H9 (cell line): ENCODE results near the gene IL1RAPL1. TPM values are rescaled to one million over a fixed set of nuclear protein-coding genes. Genes with fewer than 3 reads are reported as not detected.

Experiments
- DNase-seq: peaks from one replicate; pipeline ENCODE4 v3.0.0-alpha.2; 2017
- H2AFZ ChIP-seq: one replicate; pipeline ENCODE4 v1.6.1; 2013; ENCODE audit warnings: mild to moderate bottlenecking, low read length, control low read depth, moderate library complexity
- H2AK5ac ChIP-seq: 2 replicates; pipeline ENCODE4 v1.6.1; 2013; ENCODE audit warnings: low read length, control low read depth, mixed read lengths; ENCODE audit not compliant: insufficient read length
- H2BK120ac ChIP-seq: one replicate; pipeline ENCODE4 v1.6.1; 2013; ENCODE audit warnings: low read depth, mild to moderate bottlenecking, low read length, control low read depth, inconsistent platforms; ENCODE audit not compliant: poor library complexity, severe bottlenecking
- H2BK12ac ChIP-seq: 2 replicates; pipeline ENCODE4 v1.6.1; 2013; ENCODE audit warnings: low read length, control low read depth, mixed read lengths, low read depth; ENCODE audit not compliant: insufficient read length
- H2BK15ac ChIP-seq: 2 replicates; pipeline ENCODE4 v1.6.1; 2013; ENCODE audit warnings: low read depth, low read length, control low read depth
- H2BK20ac ChIP-seq: one replicate; pipeline ENCODE4 v1.6.1; 2013; ENCODE audit warnings: low read depth, mild to moderate bottlenecking, low read length, control low read depth, inconsistent platforms; ENCODE audit not compliant: poor library complexity, severe bottlenecking
- H2BK5ac ChIP-seq: 2 replicates; pipeline ENCODE4 v1.6.1; 2013; ENCODE audit warnings: low read length, control low read depth, mixed read lengths; ENCODE audit not compliant: insufficient read length
- H3K14ac ChIP-seq: 2 replicates; pipeline ENCODE4 v1.6.1; 2013; ENCODE audit warnings: low read length, control low read depth; ENCODE audit not compliant: insufficient read depth
- H3K18ac ChIP-seq: 2 replicates; pipeline ENCODE4 v1.6.1; 2013; ENCODE audit warnings: low read depth, mild to moderate bottlenecking, mixed read lengths, low read length, control low read depth; ENCODE audit not compliant: insufficient read length
- H3K23ac ChIP-seq: 2 replicates; pipeline ENCODE4 v1.6.1; 2013; ENCODE audit warnings: low read length, control low read depth, mixed read lengths, low read depth; ENCODE audit not compliant: insufficient read length
- H3K23me2 ChIP-seq: 2 replicates; pipeline ENCODE4 v1.6.1; 2013; ENCODE audit warnings: low read depth, mild to moderate bottlenecking, mixed read lengths, low read length, control low read depth; ENCODE audit not compliant: insufficient read length, poor library complexity, severe bottlenecking
- H3K27ac ChIP-seq: 2 replicates; pipeline ENCODE4 v1.5.1; 2013; ENCODE audit warnings: low read length, control low read depth, mixed read lengths, low read depth; ENCODE audit not compliant: insufficient read length
- H3K27me3 ChIP-seq: 2 replicates; pipeline ENCODE4 v1.6.1; 2013; ENCODE audit warnings: low read length, control low read depth, inconsistent platforms; ENCODE audit not compliant: insufficient read depth
- H3K4ac ChIP-seq: 2 replicates; pipeline ENCODE4 v1.6.1; 2013; ENCODE audit warnings: low read depth, mild to moderate bottlenecking, control low read depth, inconsistent platforms, low read length, moderate library complexity
- H3K4me1 ChIP-seq: 2 replicates; pipeline ENCODE4 v1.6.1; 2013; ENCODE audit warnings: low read length, control low read depth, inconsistent platforms; ENCODE audit not compliant: insufficient read depth
- H3K4me2 ChIP-seq: 2 replicates; pipeline ENCODE4 v1.6.1; 2013; ENCODE audit warnings: low read length, control low read depth, mixed read lengths; ENCODE audit not compliant: insufficient read length, insufficient read depth
- H3K56ac ChIP-seq: 2 replicates; pipeline ENCODE4 v1.6.1; 2013; ENCODE audit warnings: low read depth, mild to moderate bottlenecking, mixed read lengths, low read length, control low read depth; ENCODE audit not compliant: insufficient read length
- H3K79me1 ChIP-seq: 2 replicates; pipeline ENCODE4 v1.6.1; 2013; ENCODE audit warnings: low read depth, mild to moderate bottlenecking, moderate library complexity, low read length, control low read depth, inconsistent platforms; ENCODE audit not compliant: insufficient read depth, poor library complexity, severe bottlenecking
- H3K79me2 ChIP-seq: 2 replicates; pipeline ENCODE4 v1.6.1; 2013; ENCODE audit warnings: low read length, control low read depth, inconsistent platforms; ENCODE audit not compliant: insufficient read depth
- H3K9ac ChIP-seq: 2 replicates; pipeline ENCODE4 v1.6.1; 2013; ENCODE audit warnings: low read length, control low read depth, mixed read lengths; ENCODE audit not compliant: insufficient read length; ENCODE audit errors: extremely low read depth
- H3K9me3 ChIP-seq: one replicate; pipeline ENCODE4 v1.6.1; 2013; ENCODE audit warnings: low read depth, low read length, inconsistent platforms; ENCODE audit not compliant: control insufficient read depth
- H3T11ph ChIP-seq: one replicate; pipeline ENCODE4 v1.6.1; 2013; ENCODE audit warnings: mild to moderate bottlenecking, low read length, control low read depth, inconsistent platforms
- H4K20me1 ChIP-seq: one replicate; pipeline ENCODE4 v1.6.1; 2013; ENCODE audit not compliant: control insufficient read depth, insufficient read length, insufficient read depth
- H4K5ac ChIP-seq: 2 replicates; pipeline ENCODE4 v1.6.1; 2013; ENCODE audit warnings: low read depth, mild to moderate bottlenecking, mixed read lengths, low read length, control low read depth; ENCODE audit not compliant: insufficient read length
- H4K8ac ChIP-seq: replicated peaks from 2 replicates; pipeline ENCODE4 v1.6.1; 2013; ENCODE audit warnings: low read length, control low read depth, mixed read lengths, low read depth; ENCODE audit not compliant: insufficient read length
- H4K91ac ChIP-seq: 2 replicates; pipeline ENCODE4 v1.6.1; 2013; ENCODE audit warnings: low read depth, mild to moderate bottlenecking, moderate library complexity, mixed read lengths, low read length, control low read depth; ENCODE audit not compliant: insufficient read length
- H3K27ac Mint-ChIP-seq, 3 experiments: 2 replicates in 2 of 3; 3 replicates in 1 of 3; pipeline ENCODE4 v1.8.0; 2020 to 2021; ENCODE audit warnings: mixed read lengths in 3 of 3, mild to moderate bottlenecking in 1 of 3, moderate library complexity in 1 of 3
- H3K27me3 Mint-ChIP-seq: 2 replicates; pipeline ENCODE4 v1.8.0; 2021; ENCODE audit warnings: low read depth, mild to moderate bottlenecking, moderate library complexity, mixed read lengths
- H3K36me3 Mint-ChIP-seq, 3 experiments: 2 replicates in 2 of 3; 3 replicates in 1 of 3; pipeline ENCODE4 v1.8.0; 2020 to 2021; ENCODE audit warnings: low read depth in 3 of 3, mixed read lengths in 3 of 3; ENCODE audit not compliant: insufficient read depth in 1 of 3
- H3K4me1 Mint-ChIP-seq, 2 experiments: 2 replicates each; pipeline ENCODE4 v1.8.0; 2020; ENCODE audit warnings: mixed read lengths in 2 of 2
- H3K4me3 Mint-ChIP-seq, 2 experiments: 2 replicates in 1 of 2; 3 replicates in 1 of 2; pipeline ENCODE4 v1.8.0; 2020 to 2021; ENCODE audit warnings: mild to moderate bottlenecking in 2 of 2, mixed read lengths in 2 of 2, moderate library complexity in 1 of 2
- H3K9me3 Mint-ChIP-seq, 2 experiments: 2 replicates in 1 of 2; 3 replicates in 1 of 2; pipeline ENCODE4 v1.8.0; 2020; ENCODE audit warnings: mild to moderate bottlenecking in 2 of 2, mixed read lengths in 2 of 2, moderate library complexity in 1 of 2
- total RNA-seq: library from RNA; stranded (reverse); gene quantifications from 2 replicates; pipeline ENCODE4 v1.2.1, GENCODE V29; 2021
- TF ChIP-seq, protein P1 (sequence below): fragments of 200-600 bp; sonication (generic); conservative IDR thresholded peaks from 3 replicates; pipeline ENCODE4 v1.8.0; 2021; ENCODE audit warnings: antibody characterized with exemption, mild to moderate bottlenecking

The IL1RAPL1 gene
- total RNA-seq, 1 experiment from 2014 or later, result 0.31 TPM

DNA sequence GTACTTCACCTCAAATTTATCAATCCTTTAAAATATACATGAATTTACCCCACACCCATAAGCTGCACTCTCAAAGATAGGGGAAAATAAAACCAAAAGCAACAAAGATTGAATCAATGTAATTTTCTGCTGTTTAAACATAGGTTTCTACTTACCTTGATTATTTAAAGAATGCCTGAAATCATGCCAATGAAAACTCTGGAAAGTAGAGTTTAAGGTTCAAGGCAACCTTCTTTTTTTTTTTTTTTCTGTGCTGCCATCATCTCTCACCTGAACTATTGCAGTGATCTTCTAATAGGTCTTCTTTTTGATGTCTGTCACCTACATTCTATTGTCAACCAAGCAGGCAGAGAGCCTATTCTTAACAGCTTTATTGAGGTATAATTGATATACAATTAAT is 682.1 kb downstream of the IL1RAPL1 start:
- no peaks in the 10 kb centered on the region for H3K9me3 ChIP-seq
- H3K27me3 ChIP-seq, result no peaks in the 10 kb centered on the region
- no peaks in the 10 kb centered on the region for H4K20me1 ChIP-seq
- no peak overlapping the region for H2BK12ac ChIP-seq
- Mint-ChIP-seq H3K9me3 (peaks cover 8 to 44% of the 10 kb centered on the region in 2 experiments; a peak in 4 of 5 replicates), H3K27me3 (no peaks in the 10 kb centered on the region), H3K4me1 (no peaks in the 10 kb centered on the region), H3K4me3 (no peak overlapping the region), H3K27ac (no peak overlapping the region), H3K36me3 (no peaks in the 10 kb centered on the region)
- H3K4me1 ChIP-seq, result no peaks in the 10 kb centered on the region
- no peak overlapping the region for H2BK5ac ChIP-seq
- H2AK5ac ChIP-seq, result no peak overlapping the region
- no peak overlapping the region for H3K9ac ChIP-seq
- H3K79me2 ChIP-seq, result no peaks in the 10 kb centered on the region
- no peak overlapping the region for H2AFZ ChIP-seq
- H3K56ac ChIP-seq, result no peak overlapping the region
- H3K27ac ChIP-seq, result no peak overlapping the region
- no peak for DNase-seq
- no peak overlapping the region for H3K18ac ChIP-seq
- no peak overlapping the region for H4K5ac ChIP-seq
- no peak overlapping the region for H3T11ph ChIP-seq
- no peak overlapping the region for H3K4me2 ChIP-seq
- H3K4ac ChIP-seq, result no peak overlapping the region
- H3K23me2 ChIP-seq, result no peaks in the 10 kb centered on the region
- no peak overlapping the region for H2BK20ac ChIP-seq
- H3K14ac ChIP-seq, result no peak overlapping the region
- no peak overlapping the region for H4K91ac ChIP-seq
- no peaks in the 10 kb centered on the region for H3K79me1 ChIP-seq
- no peak overlapping the region for H2BK15ac ChIP-seq
- TF ChIP-seq, protein P1, sequence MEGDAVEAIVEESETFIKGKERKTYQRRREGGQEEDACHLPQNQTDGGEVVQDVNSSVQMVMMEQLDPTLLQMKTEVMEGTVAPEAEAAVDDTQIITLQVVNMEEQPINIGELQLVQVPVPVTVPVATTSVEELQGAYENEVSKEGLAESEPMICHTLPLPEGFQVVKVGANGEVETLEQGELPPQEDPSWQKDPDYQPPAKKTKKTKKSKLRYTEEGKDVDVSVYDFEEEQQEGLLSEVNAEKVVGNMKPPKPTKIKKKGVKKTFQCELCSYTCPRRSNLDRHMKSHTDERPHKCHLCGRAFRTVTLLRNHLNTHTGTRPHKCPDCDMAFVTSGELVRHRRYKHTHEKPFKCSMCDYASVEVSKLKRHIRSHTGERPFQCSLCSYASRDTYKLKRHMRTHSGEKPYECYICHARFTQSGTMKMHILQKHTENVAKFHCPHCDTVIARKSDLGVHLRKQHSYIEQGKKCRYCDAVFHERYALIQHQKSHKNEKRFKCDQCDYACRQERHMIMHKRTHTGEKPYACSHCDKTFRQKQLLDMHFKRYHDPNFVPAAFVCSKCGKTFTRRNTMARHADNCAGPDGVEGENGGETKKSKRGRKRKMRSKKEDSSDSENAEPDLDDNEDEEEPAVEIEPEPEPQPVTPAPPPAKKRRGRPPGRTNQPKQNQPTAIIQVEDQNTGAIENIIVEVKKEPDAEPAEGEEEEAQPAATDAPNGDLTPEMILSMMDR, result no peak
- H3K23ac ChIP-seq, result no peak overlapping the region
- H4K8ac ChIP-seq, result no peak overlapping the region
- H2BK120ac ChIP-seq, result no peak overlapping the region
